Skin of body (tissue), 2 donors: Measurements from ENCODE around the gene JAG2. TPM values are rescaled to one million over a fixed set of nuclear protein-coding genes. Genes with fewer than 3 reads are reported as not detected.
A peak's percentile ranks its signal among the peaks of the same experiment; 100 is the strongest.

Source experiments
- DNase-seq: peaks from one replicate; lab custom pipeline; 2025; lab: John Stamatoyannopoulos, UW
- total RNA-seq: library from RNA; depleted of rRNA; stranded (reverse); fragments of >200 nt; gene quantifications from one replicate; pipeline ENCODE4 v1.2.3, GENCODE V29; 2014

JAG2 gene
- total RNA-seq, 1 donor from 2014 or later, result 27.0 TPM

GRCh38 chr14:105203701-105204100, 35.1 kb upstream of the JAG2 start:
- DNase-seq, result no peak

- no peak for DNase-seq
These were observed 34.5 kb upstream of the JAG2 start for GRCh38 chr14:105203057-105203531.

DNA sequence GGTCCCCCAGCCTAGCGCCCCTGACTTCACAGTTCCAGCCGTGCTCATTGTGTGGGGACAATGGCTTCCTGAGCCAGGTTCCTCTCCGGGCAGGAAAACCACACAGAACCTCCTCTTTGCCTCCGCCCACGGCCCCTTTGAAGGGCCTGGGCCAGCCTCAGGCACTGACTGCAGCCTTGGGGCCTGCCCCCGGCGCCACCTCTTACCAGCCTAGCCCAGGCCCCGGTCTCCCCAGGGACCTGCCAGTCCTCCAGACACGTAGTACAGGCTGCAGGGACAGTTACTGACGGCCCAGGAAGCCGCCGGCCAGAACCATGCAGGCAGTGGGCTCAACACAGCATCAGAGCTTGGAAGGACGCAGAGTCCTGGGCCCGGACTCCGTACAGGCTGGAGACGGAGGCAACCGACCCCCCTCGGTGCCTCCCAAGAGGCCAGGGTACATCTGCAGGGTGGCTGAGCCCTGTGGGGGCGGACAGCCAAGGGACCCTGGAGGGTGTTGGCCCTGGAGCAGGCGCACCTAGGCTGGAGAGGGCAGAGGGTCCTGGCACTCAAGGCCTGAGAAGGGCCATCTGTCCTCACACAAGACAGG, 33.4 kb upstream of the JAG2 start:
- DNase-seq, result no peak

DNA sequence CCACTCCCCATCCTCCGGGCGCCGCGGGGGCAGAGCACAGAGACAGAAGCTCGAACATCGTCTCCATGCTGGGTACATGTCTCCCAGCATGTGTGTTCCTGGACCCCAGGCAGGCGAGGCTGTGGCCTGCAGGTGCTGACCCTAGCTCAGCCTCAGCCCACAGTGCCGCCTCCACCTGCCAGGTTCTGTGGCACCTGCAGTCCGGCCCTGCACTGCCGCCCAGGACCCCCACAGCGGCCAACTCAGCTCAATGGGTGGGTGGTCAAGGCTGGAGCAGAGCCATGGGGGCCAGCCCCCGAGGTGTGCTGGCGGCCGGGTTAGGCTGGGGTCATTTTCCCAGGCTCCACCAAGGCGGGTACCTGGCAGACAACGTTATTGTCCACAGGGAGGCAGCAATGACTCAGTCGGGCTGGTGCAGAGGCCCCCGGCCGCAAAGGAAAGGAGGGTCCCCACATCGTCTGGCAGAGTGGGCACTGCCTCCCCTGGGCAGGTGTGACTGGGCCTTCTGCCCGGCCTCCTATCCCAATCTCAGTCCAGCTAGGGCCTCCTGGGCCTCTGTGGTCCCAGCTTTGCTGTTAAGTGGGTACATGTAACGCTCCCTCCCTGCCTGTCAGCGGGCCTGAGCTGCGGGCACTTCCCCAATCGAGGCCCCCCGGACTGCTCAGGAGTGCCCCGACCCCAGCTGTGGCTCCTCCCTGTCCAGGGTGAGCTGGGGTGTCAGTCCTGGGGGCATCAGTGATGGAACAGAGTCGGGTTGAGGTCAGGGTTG, 32.8 kb upstream of the JAG2 start:
- DNase-seq, result no peak

GRCh38 chr14:105200641-105201040, 32.1 kb upstream of the JAG2 start:
- no peak for DNase-seq

DNA sequence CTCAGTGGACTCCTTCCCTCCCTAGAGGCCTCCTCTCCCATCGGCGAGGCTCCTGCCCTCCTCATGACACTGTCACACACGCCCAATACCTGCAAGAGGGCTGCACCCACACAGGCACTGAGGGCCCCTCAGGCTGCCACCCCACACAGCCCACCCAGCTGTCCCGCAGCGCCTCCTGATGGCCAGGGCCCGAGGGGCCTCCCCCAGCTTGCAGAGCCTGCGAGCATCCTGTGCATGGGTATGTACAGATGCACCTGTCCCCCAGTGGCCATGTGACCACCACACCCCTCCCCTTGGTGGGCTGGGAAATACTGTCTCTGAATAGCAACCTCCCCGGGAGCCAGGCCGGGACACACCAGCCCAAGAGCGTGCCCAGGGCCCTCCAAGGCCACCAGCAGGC, 31.5 kb upstream of the JAG2 start:
- DNase-seq, result no peak

GRCh38 chr14:105199093-105199492, 30.5 kb upstream of the JAG2 start:
- no peak for DNase-seq

DNA sequence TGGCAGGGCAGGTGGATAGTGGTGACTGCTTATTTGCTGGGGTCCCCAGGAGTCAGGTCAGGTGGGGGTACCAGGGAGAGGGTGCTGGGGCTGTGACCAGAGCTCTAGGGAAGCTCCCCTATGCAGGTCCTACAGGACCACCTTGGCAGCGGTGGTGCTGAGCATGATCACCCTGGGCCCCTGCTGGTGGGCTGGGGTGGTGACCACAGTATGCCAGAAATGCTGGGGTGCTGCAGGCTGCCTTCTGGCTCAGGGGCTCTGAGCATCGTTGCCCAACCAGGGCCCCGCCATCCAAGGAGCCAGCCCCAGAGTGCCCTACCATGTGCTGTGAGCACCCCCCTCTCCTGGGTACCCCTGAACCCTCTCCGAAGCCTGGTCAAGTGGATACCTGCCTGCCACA, 30.0 kb upstream of the JAG2 start:
- DNase-seq, result no peak

GRCh38 chr14:105197211-105197641, 28.6 kb upstream of the JAG2 start:
- peak; percentile 71 for DNase-seq

DNA sequence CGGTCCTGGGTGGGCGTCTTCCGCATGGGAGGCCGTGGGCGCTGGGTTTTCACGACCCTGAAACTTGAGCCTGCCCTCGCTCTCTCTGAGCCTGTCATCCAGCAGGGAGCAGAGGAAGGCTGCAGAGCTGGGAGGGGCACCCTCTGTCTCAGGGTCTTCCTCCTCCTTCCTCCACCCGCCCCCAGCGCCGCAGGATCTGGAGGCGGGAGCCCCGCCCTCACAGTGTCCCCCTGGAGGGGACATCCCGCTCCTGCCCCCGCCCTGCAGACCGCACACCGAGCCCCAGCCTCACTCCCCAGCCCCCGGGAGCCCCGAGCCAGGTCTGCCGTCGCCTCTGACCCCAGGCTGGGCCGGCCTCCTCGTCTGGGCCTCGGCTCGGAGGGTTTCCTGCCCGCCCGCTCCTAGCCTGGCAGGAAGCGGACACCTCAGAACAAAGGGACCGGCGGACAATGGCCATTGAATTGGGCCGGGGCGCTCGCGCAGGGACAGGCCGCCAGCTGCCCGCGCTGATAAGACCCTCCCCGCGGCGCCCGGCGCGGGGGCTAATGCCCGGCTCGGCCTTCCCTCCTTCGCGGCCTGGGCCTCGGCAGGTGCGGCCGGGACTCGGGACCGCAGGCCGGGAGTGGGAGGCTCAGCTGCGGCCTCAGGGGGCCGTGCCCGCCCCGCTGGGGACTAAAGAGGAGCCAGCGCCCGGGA, 27.8 kb upstream of the JAG2 start:
- DNase-seq, result no peak

GRCh38 chr14:105195522-105196264, 27.1 kb upstream of the JAG2 start:
- DNase-seq, result no peak

GRCh38 chr14:105195051-105195450, 26.5 kb upstream of the JAG2 start:
- no peak for DNase-seq

GRCh38 chr14:105193916-105194782, 25.6 kb upstream of the JAG2 start:
- no peak for DNase-seq

DNA sequence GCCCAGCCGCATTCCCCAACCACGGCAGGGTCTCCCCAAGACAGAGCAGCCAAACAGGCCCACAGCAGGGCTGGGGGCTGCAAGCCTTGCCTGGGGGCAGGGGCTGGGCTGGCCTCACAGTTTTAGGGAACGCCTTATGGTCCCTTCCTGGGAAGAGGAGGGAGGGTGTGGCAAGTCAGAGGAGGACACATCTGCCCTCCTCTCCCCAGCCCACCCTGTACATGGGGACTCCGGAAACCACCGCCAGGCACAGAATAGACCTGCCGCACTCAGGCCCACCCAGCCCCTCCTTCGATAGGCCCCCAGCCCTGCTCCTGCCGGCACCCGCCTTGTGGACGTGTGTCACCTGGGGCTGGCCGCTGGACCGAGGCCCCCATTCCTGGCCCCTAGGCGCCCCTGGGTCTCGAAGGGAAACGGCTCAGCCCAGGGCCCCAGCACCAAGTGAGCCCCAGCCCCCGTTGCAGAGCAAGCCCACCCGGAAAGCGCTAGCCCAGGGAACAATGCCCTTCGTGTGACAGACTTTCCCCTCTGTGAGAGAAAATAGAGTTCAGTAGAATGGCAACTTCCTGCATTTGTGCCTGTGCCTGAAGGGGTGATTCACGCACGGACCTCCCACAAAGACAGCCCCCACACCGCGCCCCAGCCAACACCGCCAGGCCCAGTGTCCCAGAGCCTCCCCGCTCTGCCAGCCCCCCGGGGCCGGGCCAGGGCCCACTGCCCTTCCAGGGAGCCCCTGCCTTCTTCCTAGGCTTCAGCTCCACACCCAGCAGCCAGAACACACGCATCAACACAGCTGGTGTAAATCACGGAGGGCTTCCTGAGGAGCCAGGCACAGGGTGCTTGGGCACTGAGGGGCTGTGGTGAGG, 24.5 kb upstream of the JAG2 start:
- DNase-seq, result peak; percentile 23

GRCh38 chr14:105187935-105188524, 19.5 kb upstream of the JAG2 start:
- DNase-seq, result no peak

DNA sequence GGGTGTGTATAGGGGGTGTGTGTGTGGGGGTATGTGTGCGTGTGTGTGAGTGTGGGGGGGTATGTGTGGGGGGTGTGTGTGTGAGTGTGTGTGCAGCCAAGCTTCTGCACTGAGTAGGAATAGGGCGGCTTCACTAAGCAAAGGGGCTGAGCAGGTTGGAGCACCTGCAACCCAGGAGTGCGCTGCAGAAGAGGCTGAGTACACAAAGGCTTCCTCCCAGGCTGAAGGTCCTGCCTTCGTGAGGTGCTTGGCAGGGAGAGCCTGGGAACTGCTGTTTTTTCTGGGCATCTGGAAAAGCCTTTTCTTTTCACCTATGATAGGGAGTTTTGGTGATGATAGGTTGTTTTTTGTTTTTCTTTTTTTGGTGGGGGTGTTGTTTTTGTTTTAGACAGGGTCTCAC, 18.5 kb upstream of the JAG2 start:
- no peak for DNase-seq

- no peak for DNase-seq
These were observed 17.4 kb upstream of the JAG2 start for GRCh38 chr14:105185973-105186372.

GRCh38 chr14:105185001-105185400, 16.4 kb upstream of the JAG2 start:
- DNase-seq, result no peak

- no peak for DNase-seq
These were observed 15.9 kb upstream of the JAG2 start for GRCh38 chr14:105184461-105184860.
